Type B pancreatic cell (in vitro differentiated cells): Measurements from ENCODE around the gene MYO3B. TPM values are rescaled to one million over a fixed set of nuclear protein-coding genes. Genes with fewer than 3 reads are reported as not detected.

Experiments used
- DNase-seq: peaks from one replicate; pipeline ENCODE4 v3.0.0; 2021; ENCODE audit warnings: mixed read lengths; ENCODE audit not compliant: unreplicated experiment; ENCODE audit errors: extremely low spot score
- H3K27ac Mint-ChIP-seq: 2 replicates; pipeline ENCODE4 v1.8.0; 2021; ENCODE audit warnings: mild to moderate bottlenecking, mixed read lengths
- H3K27me3 Mint-ChIP-seq: 2 replicates; pipeline ENCODE4 v1.8.0; 2021; ENCODE audit warnings: mixed read lengths
- H3K36me3 Mint-ChIP-seq: 2 replicates; pipeline ENCODE4 v1.8.0; 2021; ENCODE audit warnings: mixed read lengths
- H3K4me1 Mint-ChIP-seq: one replicate; pipeline ENCODE4 v1.8.0; 2021; ENCODE audit warnings: mixed read lengths; ENCODE audit not compliant: unreplicated experiment
- H3K4me3 Mint-ChIP-seq: 2 replicates; pipeline ENCODE4 v1.8.0; 2021; ENCODE audit warnings: mild to moderate bottlenecking, mixed read lengths
- H3K9me3 Mint-ChIP-seq: 2 replicates; pipeline ENCODE4 v1.8.0; 2021; ENCODE audit warnings: mixed read lengths
- total RNA-seq: library from RNA; stranded (reverse); gene quantifications from 2 replicates; pipeline ENCODE4 v1.2.1, GENCODE V29; 2021; ENCODE audit warnings: low replicate concordance
- TF ChIP-seq, protein P1 (sequence below): fragments of 200-600 bp; sonication (generic); conservative IDR thresholded peaks from 2 replicates; pipeline ENCODE4 v1.5.0; 2021; ENCODE audit warnings: antibody characterized with exemption, mild to moderate bottlenecking

The MYO3B gene
- total RNA-seq, 1 donor from 2014 or later, result 0.46 TPM

- DNase-seq, result no peak
- TF ChIP-seq, protein P1, sequence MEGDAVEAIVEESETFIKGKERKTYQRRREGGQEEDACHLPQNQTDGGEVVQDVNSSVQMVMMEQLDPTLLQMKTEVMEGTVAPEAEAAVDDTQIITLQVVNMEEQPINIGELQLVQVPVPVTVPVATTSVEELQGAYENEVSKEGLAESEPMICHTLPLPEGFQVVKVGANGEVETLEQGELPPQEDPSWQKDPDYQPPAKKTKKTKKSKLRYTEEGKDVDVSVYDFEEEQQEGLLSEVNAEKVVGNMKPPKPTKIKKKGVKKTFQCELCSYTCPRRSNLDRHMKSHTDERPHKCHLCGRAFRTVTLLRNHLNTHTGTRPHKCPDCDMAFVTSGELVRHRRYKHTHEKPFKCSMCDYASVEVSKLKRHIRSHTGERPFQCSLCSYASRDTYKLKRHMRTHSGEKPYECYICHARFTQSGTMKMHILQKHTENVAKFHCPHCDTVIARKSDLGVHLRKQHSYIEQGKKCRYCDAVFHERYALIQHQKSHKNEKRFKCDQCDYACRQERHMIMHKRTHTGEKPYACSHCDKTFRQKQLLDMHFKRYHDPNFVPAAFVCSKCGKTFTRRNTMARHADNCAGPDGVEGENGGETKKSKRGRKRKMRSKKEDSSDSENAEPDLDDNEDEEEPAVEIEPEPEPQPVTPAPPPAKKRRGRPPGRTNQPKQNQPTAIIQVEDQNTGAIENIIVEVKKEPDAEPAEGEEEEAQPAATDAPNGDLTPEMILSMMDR, result no peak
- no peak overlapping the region for H3K27ac Mint-ChIP-seq
- H3K4me3 Mint-ChIP-seq, result no peak overlapping the region
- H3K4me1 Mint-ChIP-seq, result no peaks in the 10 kb centered on the region
- no peaks in the 10 kb centered on the region for H3K36me3 Mint-ChIP-seq
- peaks cover 43% of the 10 kb centered on the region for H3K27me3 Mint-ChIP-seq
- H3K9me3 Mint-ChIP-seq, result no peaks in the 10 kb centered on the region
Observed at GRCh38 chr2:170411660-170412059, 233.7 kb downstream of the MYO3B start.

- Mint-ChIP-seq H3K4me1 (no peaks in the 10 kb centered on the region), H3K27ac (no peak overlapping the region), H3K9me3 (no peaks in the 10 kb centered on the region), H3K36me3 (no peaks in the 10 kb centered on the region), H3K27me3 (peaks cover 16% of the 10 kb centered on the region), H3K4me3 (no peak overlapping the region)
- DNase-seq, result no peak
- TF ChIP-seq, protein P1, result no peak
Observed at GRCh38 chr2:170420961-170421687, 243.2 kb downstream of the MYO3B start.

DNA sequence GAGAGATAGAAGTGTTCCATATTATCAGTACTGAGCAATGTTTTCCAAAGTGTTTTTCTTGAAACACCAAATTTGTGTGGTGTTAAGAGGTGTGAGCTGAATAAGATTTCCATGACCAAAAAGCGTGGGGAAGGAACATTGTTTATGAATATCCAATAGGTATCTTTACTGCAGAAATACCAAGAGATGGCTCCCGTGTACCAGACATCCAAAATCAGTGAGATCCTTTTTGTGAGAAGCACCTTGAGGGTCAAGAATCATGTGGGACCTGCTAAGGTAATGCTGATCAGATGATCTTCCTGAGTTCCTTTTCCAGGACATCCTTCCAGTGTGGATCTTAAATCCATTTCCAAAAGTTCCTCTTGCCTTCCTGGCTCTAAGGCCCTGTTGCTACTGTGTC is 246.0 kb downstream of the MYO3B start:
- TF ChIP-seq, protein P1, result no peak
- no peak overlapping the region for H3K27ac Mint-ChIP-seq
- no peaks in the 10 kb centered on the region for H3K9me3 Mint-ChIP-seq

GRCh38 chr2:170425281-170425751 is 247.4 kb downstream of the MYO3B start:
- Mint-ChIP-seq H3K4me3 (no peak overlapping the region), H3K9me3 (no peaks in the 10 kb centered on the region), H3K36me3 (no peaks in the 10 kb centered on the region), H3K27ac (no peak overlapping the region), H3K4me1 (no peaks in the 10 kb centered on the region), H3K27me3 (peaks cover 8% of the 10 kb centered on the region)
- DNase-seq, result no peak
- TF ChIP-seq, protein P1, result no peak

More for the DNA sequence above, 246.0 kb downstream of the MYO3B start:
- Mint-ChIP-seq H3K36me3 (no peaks in the 10 kb centered on the region), H3K27me3 (peaks cover 10% of the 10 kb centered on the region), H3K4me3 (no peak overlapping the region), H3K4me1 (no peaks in the 10 kb centered on the region)
- no peak for DNase-seq

- Mint-ChIP-seq H3K27me3 (peaks cover 5% of the 10 kb centered on the region), H3K27ac (no peak overlapping the region), H3K4me3 (no peak overlapping the region), H3K4me1 (no peaks in the 10 kb centered on the region), H3K36me3 (no peaks in the 10 kb centered on the region), H3K9me3 (no peaks in the 10 kb centered on the region)
- TF ChIP-seq, protein P1, result no peak
- no peak for DNase-seq
Observed at GRCh38 chr2:170428868-170429267, 250.9 kb downstream of the MYO3B start.
